Measurements from ENCODE around the gene PSPC1.
"Not testable (repeated sequence)": the region's sequence is repeated elsewhere in the genome, so short reads cannot be mapped to it uniquely, and the experiment has no call there.

PSPC1 gene

GRCh38 chr13:19764237-19764636 is 18.5 kb downstream of the PSPC1 start:
- no peak for DNase-seq (ENCODE audit: low read depth, low spot score)

GRCh38 chr13:19763618-19764017 is 19.1 kb downstream of the PSPC1 start:
- DNase-seq (ENCODE audit: low read depth, low spot score): no peak

GRCh38 chr13:19759669-19760068 is 23.1 kb downstream of the PSPC1 start:
- DNase-seq (ENCODE audit: low read depth, low spot score): no peak

- no peak for DNase-seq (ENCODE audit: low read depth, low spot score)
Measured at GRCh38 chr13:19742643-19743042, 40.1 kb downstream of the PSPC1 start.

GRCh38 chr13:19737844-19738557 is 44.7 kb downstream of the PSPC1 start:
- no peak for DNase-seq (ENCODE audit: low read depth, low spot score)

GRCh38 chr13:19726611-19727010 is 56.1 kb downstream of the PSPC1 start:
- no peak for DNase-seq (ENCODE audit: low read depth, low spot score)

- no peak for DNase-seq (ENCODE audit: low read depth, low spot score)
Measured at GRCh38 chr13:19725320-19725719, 57.4 kb downstream of the PSPC1 start.

GRCh38 chr13:19720039-19720438 is 62.7 kb downstream of the PSPC1 start:
- DNase-seq (ENCODE audit: low read depth, low spot score): no peak

- DNase-seq (ENCODE audit: low read depth, low spot score): no peak
Measured at GRCh38 chr13:19713186-19713965, 69.4 kb downstream of the PSPC1 start.

- not testable (repeated sequence) for DNase-seq (ENCODE audit: low read depth, low spot score)
Measured at GRCh38 chr13:19709782-19710181, 73.0 kb downstream of the PSPC1 start.

- DNase-seq (ENCODE audit: low read depth, low spot score): not testable (repeated sequence)
Measured at GRCh38 chr13:19709039-19709438, 73.7 kb downstream of the PSPC1 start.

GRCh38 chr13:19704256-19704655 is 78.5 kb downstream of the PSPC1 start:
- DNase-seq (ENCODE audit: low read depth, low spot score): not testable (repeated sequence)

- not testable (repeated sequence) for DNase-seq (ENCODE audit: low read depth, low spot score)
Measured at GRCh38 chr13:19701619-19702018, 81.1 kb downstream of the PSPC1 start.

GRCh38 chr13:19700963-19701362 is 81.8 kb downstream of the PSPC1 start:
- not testable (repeated sequence) for DNase-seq (ENCODE audit: low read depth, low spot score)

GRCh38 chr13:19695829-19696228 is 86.9 kb downstream of the PSPC1 start:
- no peak for DNase-seq (ENCODE audit: low read depth, low spot score)

- DNase-seq (ENCODE audit: low read depth, low spot score): no peak
Measured at GRCh38 chr13:19695428-19695827, 87.3 kb downstream of the PSPC1 start.

- DNase-seq (ENCODE audit: low read depth, low spot score): not testable (repeated sequence)
Measured at GRCh38 chr13:19691447-19691846, 91.3 kb downstream of the PSPC1 start.

GRCh38 chr13:19685437-19685836 is 97.3 kb downstream of the PSPC1 start:
- DNase-seq (ENCODE audit: low read depth, low spot score): no peak

- no peak for DNase-seq (ENCODE audit: low read depth, low spot score)
Measured at GRCh38 chr13:19685034-19685433, 97.7 kb downstream of the PSPC1 start.

- no peak for DNase-seq (ENCODE audit: low read depth, low spot score)
Measured at GRCh38 chr13:19681517-19681916, 101.2 kb downstream of the PSPC1 start.

GRCh38 chr13:19680751-19681150 is 102.0 kb downstream of the PSPC1 start:
- no peak for DNase-seq (ENCODE audit: low read depth, low spot score)

GRCh38 chr13:19676168-19676567 is 106.6 kb downstream of the PSPC1 start:
- DNase-seq (ENCODE audit: low read depth, low spot score): no peak

- DNase-seq (ENCODE audit: low read depth, low spot score): no peak
Measured at GRCh38 chr13:19674898-19675297, 107.8 kb downstream of the PSPC1 start.
